Activated T-helper 2 cell treated with anti-CD3 and anti-CD28 coated beads, Interferon-gamma antibody, Interleukin-2, Interleukin-4, amounts not matched to agents 10 μg/mL and 5 μg/mL and 100 μg/mL, durations not matched to agents 14 hours and 24 hours and 36 hours (primary cell): ENCODE measurements around the gene PRDX3. TPM values are rescaled to one million over a fixed set of nuclear protein-coding genes. Genes with fewer than 3 reads are reported as not detected.

Experiments
- DNase-seq: peaks from one replicate; pipeline ENCODE4 v3.0.0; 2021; ENCODE audit warnings: low spot score
- H3K27ac Mint-ChIP-seq: one replicate; pipeline ENCODE4 v1.8.0; 2021; ENCODE audit warnings: mixed read lengths
- H3K27me3 Mint-ChIP-seq: one replicate; pipeline ENCODE4 v1.8.0; 2021; ENCODE audit warnings: low read depth, mixed read lengths
- H3K36me3 Mint-ChIP-seq: one replicate; pipeline ENCODE4 v1.8.0; 2021; ENCODE audit warnings: low read depth, mixed read lengths
- H3K4me1 Mint-ChIP-seq: one replicate; pipeline ENCODE4 v1.8.0; 2021; ENCODE audit warnings: low read depth, mixed read lengths
- H3K4me3 Mint-ChIP-seq: one replicate; pipeline ENCODE4 v1.8.0; 2021; ENCODE audit warnings: low read depth, mild to moderate bottlenecking, moderate library complexity, mixed read lengths
- H3K9me3 Mint-ChIP-seq: one replicate; pipeline ENCODE4 v1.8.0; 2021; ENCODE audit warnings: mixed read lengths
- intact Hi-C: fragments of 100-400 bp; cut with micrococcal nuclease; formaldehyde crosslinking; loops from one replicate; pipeline ENCODE4 v1.15.1; 2023
- total RNA-seq: library from RNA; stranded (reverse); gene quantifications from 2 replicates; pipeline ENCODE4 v1.2.3, GENCODE V29; 2022

PRDX3 gene
- total RNA-seq = 177 and 182 TPM in 2 replicates

- intact Hi-C loops = loop anchor here (1.0 to 5.0 kb wide), 5 partner anchors 13 to 474 kb away; partner anchors contain the start of genes BAG3, EIF3A and SFXN4
- Mint-ChIP-seq H3K36me3 (peaks cover 36% of the 10 kb centered on the region), H3K4me3 (peak within 1 kb of the TSS; percentile 97), H3K9me3 (no peaks in the 10 kb centered on the region), H3K27ac (peak within 1 kb of the TSS; percentile 99), H3K27me3 (no peaks in the 10 kb centered on the region), H3K4me1 (peaks cover 27% of the 10 kb centered on the region)
- peak; percentile 89 for DNase-seq
Measured at GRCh38 chr10:119178372-119179119, at the start of gene PRDX3. Gene PRDX3 (minus strand): TSS chr10:119178812. CDS start chr10:119178790, 22 bp downstream.

GRCh38 chr10:119227825-119228224 is 49.2 kb upstream of the PRDX3 start:
- no peak overlapping the region for H3K27ac Mint-ChIP-seq
- intact Hi-C loops = no loop called here
- H3K27me3 Mint-ChIP-seq = no peaks in the 10 kb centered on the region
- H3K36me3 Mint-ChIP-seq = peaks cover 41% of the 10 kb centered on the region
- H3K9me3 Mint-ChIP-seq = peaks cover 25% of the 10 kb centered on the region
- DNase-seq = no peak
- H3K4me3 Mint-ChIP-seq = no peak overlapping the region
- peaks cover 21% of the 10 kb centered on the region for H3K4me1 Mint-ChIP-seq

- intact Hi-C loops = no loop called here
- Mint-ChIP-seq H3K9me3 (peaks cover 5% of the 10 kb centered on the region), H3K4me3 (no peak overlapping the region), H3K36me3 (peaks cover 22% of the 10 kb centered on the region), H3K27ac (no peak overlapping the region), H3K27me3 (no peaks in the 10 kb centered on the region), H3K4me1 (peaks cover 16% of the 10 kb centered on the region)
- no peak for DNase-seq
Measured at GRCh38 chr10:119225083-119225658, 46.6 kb upstream of the PRDX3 start.

GRCh38 chr10:119222966-119223386 is 44.4 kb upstream of the PRDX3 start:
- Mint-ChIP-seq H3K27me3 (no peaks in the 10 kb centered on the region), H3K4me3 (no peak overlapping the region), H3K27ac (peak overlapping the region; percentile 40), H3K9me3 (no peaks in the 10 kb centered on the region), H3K36me3 (peaks cover 13% of the 10 kb centered on the region), H3K4me1 (peaks cover 25% of the 10 kb centered on the region)
- DNase-seq = no peak
- intact Hi-C loops = no loop called here

GRCh38 chr10:119222537-119222936 is 43.9 kb upstream of the PRDX3 start:
- H3K4me1 Mint-ChIP-seq = peaks cover 27% of the 10 kb centered on the region
- DNase-seq = no peak
- peaks cover 10% of the 10 kb centered on the region for H3K36me3 Mint-ChIP-seq
- intact Hi-C loops = no loop called here
- no peaks in the 10 kb centered on the region for H3K27me3 Mint-ChIP-seq
- H3K4me3 Mint-ChIP-seq = no peak overlapping the region
- peak overlapping the region; percentile 88 for H3K27ac Mint-ChIP-seq
- H3K9me3 Mint-ChIP-seq = no peaks in the 10 kb centered on the region

- Mint-ChIP-seq H3K9me3 (no peaks in the 10 kb centered on the region), H3K4me1 (peaks cover 30% of the 10 kb centered on the region), H3K27me3 (no peaks in the 10 kb centered on the region), H3K36me3 (peaks cover 10% of the 10 kb centered on the region), H3K27ac (peak overlapping the region; percentile 88), H3K4me3 (no peak overlapping the region)
- intact Hi-C loops = loop anchor here (1.0 to 2.0 kb wide), 2 partner anchors 9 to 29 kb away; no protein-coding TSS in a partner anchor
- no peak for DNase-seq
Measured at GRCh38 chr10:119221666-119222065, 43.1 kb upstream of the PRDX3 start.

GRCh38 chr10:119221201-119221600 is 42.6 kb upstream of the PRDX3 start:
- Mint-ChIP-seq H3K36me3 (peaks cover 10% of the 10 kb centered on the region), H3K4me3 (no peak overlapping the region)
- intact Hi-C loops = loop anchor here (1.0 to 2.0 kb wide), 2 partner anchors 9 to 30 kb away; no protein-coding TSS in a partner anchor

GRCh38 chr10:119219871-119220270 is 41.3 kb upstream of the PRDX3 start:
- intact Hi-C loops = loop anchor here (2.0 kb wide), 1 partner anchor 31 kb away; no protein-coding TSS in a partner anchor
- H3K4me3 Mint-ChIP-seq = no peak overlapping the region
- H3K9me3 Mint-ChIP-seq = no peaks in the 10 kb centered on the region

More at GRCh38 chr10:119221201-119221600, 42.6 kb upstream of the PRDX3 start:
- Mint-ChIP-seq H3K9me3 (no peaks in the 10 kb centered on the region), H3K27ac (no peak overlapping the region), H3K27me3 (no peaks in the 10 kb centered on the region), H3K4me1 (peaks cover 32% of the 10 kb centered on the region)
- DNase-seq = no peak

GRCh38 chr10:119217991-119218490 is 39.4 kb upstream of the PRDX3 start:
- Mint-ChIP-seq H3K4me1 (peaks cover 55% of the 10 kb centered on the region), H3K9me3 (no peaks in the 10 kb centered on the region), H3K4me3 (no peak overlapping the region), H3K36me3 (peaks cover 22% of the 10 kb centered on the region), H3K27ac (no peak overlapping the region), H3K27me3 (no peaks in the 10 kb centered on the region)
- no peak for DNase-seq
- intact Hi-C loops = no loop called here

More at GRCh38 chr10:119219871-119220270, 41.3 kb upstream of the PRDX3 start:
- no peak overlapping the region for H3K27ac Mint-ChIP-seq
- peaks cover 17% of the 10 kb centered on the region for H3K36me3 Mint-ChIP-seq
- peaks cover 43% of the 10 kb centered on the region for H3K4me1 Mint-ChIP-seq
- no peaks in the 10 kb centered on the region for H3K27me3 Mint-ChIP-seq
- no peak for DNase-seq

GRCh38 chr10:119217401-119217800 is 38.8 kb upstream of the PRDX3 start:
- intact Hi-C loops = no loop called here
- H3K27ac Mint-ChIP-seq = no peak overlapping the region
- H3K27me3 Mint-ChIP-seq = no peaks in the 10 kb centered on the region
- no peak for DNase-seq
- no peaks in the 10 kb centered on the region for H3K9me3 Mint-ChIP-seq
- H3K4me1 Mint-ChIP-seq = peaks cover 61% of the 10 kb centered on the region
- H3K36me3 Mint-ChIP-seq = peaks cover 28% of the 10 kb centered on the region
- no peak overlapping the region for H3K4me3 Mint-ChIP-seq

- peaks cover 63% of the 10 kb centered on the region for H3K4me1 Mint-ChIP-seq
Measured at GRCh38 chr10:119216127-119216526, 37.5 kb upstream of the PRDX3 start.

GRCh38 chr10:119215371-119215770 is 36.8 kb upstream of the PRDX3 start:
- no peaks in the 10 kb centered on the region for H3K9me3 Mint-ChIP-seq
- DNase-seq = no peak
- peaks cover 68% of the 10 kb centered on the region for H3K4me1 Mint-ChIP-seq
- no peak overlapping the region for H3K4me3 Mint-ChIP-seq
- peak overlapping the region; percentile 53 for H3K27ac Mint-ChIP-seq
- peaks cover 25% of the 10 kb centered on the region for H3K36me3 Mint-ChIP-seq
- no peaks in the 10 kb centered on the region for H3K27me3 Mint-ChIP-seq
- intact Hi-C loops = no loop called here

More at GRCh38 chr10:119216127-119216526, 37.5 kb upstream of the PRDX3 start:
- intact Hi-C loops = no loop called here
- Mint-ChIP-seq H3K9me3 (no peaks in the 10 kb centered on the region), H3K27ac (no peak overlapping the region), H3K4me3 (no peak overlapping the region), H3K27me3 (no peaks in the 10 kb centered on the region), H3K36me3 (peaks cover 27% of the 10 kb centered on the region)
- no peak for DNase-seq
